ENCODE results near the gene VAMP5. TPM values are rescaled to one million over a fixed set of nuclear protein-coding genes. Genes with fewer than 3 reads are reported as not detected.

VAMP5 gene
- total and polyA plus RNA-seq, 9 of the 15 experiments (the other 6 are each of a cell fraction or from before 2014, with no cell fraction given), result 0.54 to 1.9 (median 1.5) TPM; not detected in 2

GRCh38 chr2:85549095-85549494 lies 35.1 kb upstream of the VAMP5 start:
- no peak for DNase-seq (ENCODE audit: extremely low read depth in 1 of 4, low spot score in 3 of 4)
- Histone ChIP-seq H3K4me3 (no peak overlapping the region), H3K9ac (ENCODE audit: insufficient read depth in 1 of 2, low read depth in 2 of 2, low read length in 2 of 2) (no peak overlapping the region), H2AFZ (ENCODE audit: low read depth, low read length) (no peak overlapping the region), H3K36me3 (ENCODE audit: control insufficient read depth, insufficient read depth, low read length) (peaks cover 69% of the 10 kb centered on the region), H4K20me1 (replicated peaks; ENCODE audit: control insufficient read depth, insufficient read depth, low read length) (peaks cover 6% of the 10 kb centered on the region), H3K9me1 (ENCODE audit: control insufficient read depth, insufficient read depth, low read length) (no peaks in the 10 kb centered on the region), H3K27ac (ENCODE audit: extremely low read depth, low read depth, low read length) (no peak overlapping the region), H3K4me2 (ENCODE audit: insufficient read depth, low read length) (no peak overlapping the region), H3K9me3 (replicated peaks; ENCODE audit: control insufficient read depth, insufficient read depth, low read depth, low read length) (no peaks in the 10 kb centered on the region), H3K27me3 (ENCODE audit: control insufficient read depth in 2 of 2, insufficient read depth in 2 of 2, low read length in 2 of 2) (no peaks in the 10 kb centered on the region), H3K79me2 (ENCODE audit: control insufficient read depth, insufficient read depth, low read length) (0 out of 3 replicates have a peak, but pooled peaks cover 2% of the 10 kb centered on the region), H3K4me1 (replicated peaks in 1 of 2; ENCODE audit: control insufficient read depth in 2 of 2, insufficient read depth in 2 of 2, low read length in 2 of 2) (no peaks in the 10 kb centered on the region; a peak in 1 of 5 replicates)
- ChIA-PET POLR2A (interaction anchor here (0.6 to 24.3 kb wide), 14 partner anchors 4 to 222 kb away, joined by 3 to 1576 read pairs (median 5); partner anchors contain the start of genes CAPG, GGCX, MAT2A and SH2D6), CTCF (ENCODE audit: low intra/inter-chr PET ratio) (interaction anchor here (4.5 kb wide), 1 partner anchor 128 kb away, joined by 63 read pairs; no protein-coding TSS in a partner anchor)
- in situ Hi-C loops (cut with MboI), result no loop called here
- intact Hi-C loops (cut with micrococcal nuclease), result no loop called here
- WGBS (ENCODE audit: insufficient coverage, low coverage, missing lambda C conversion rate), result 91% methylated on average over 10 of the region's 10 CpGs
- FAIRE-seq, result no peak
- BruUV-seq (replicated peaks), result no TSS peak
- ATAC-seq, result no peak
- TF ChIP-seq AFF1 (IDR thresholded peaks at IDR 0.05; ENCODE audit: low read depth in 1 of 2, partially characterized antibody in 2 of 2), result no peak
- no peak for TF ChIP-seq FOXA3 (CRISPR knock-in tag; conservative IDR thresholded peaks at IDR 0.05 in 1 of 2, IDR thresholded peaks at IDR 0.05 in 1 of 2)
- no peak for TF ChIP-seq ZNF766 (CRISPR knock-in tag; conservative IDR thresholded peaks at IDR 0.05)
- no peak for TF ChIP-seq ZNF609 (CRISPR knock-in tag; IDR thresholded peaks at IDR 0.05; ENCODE audit: borderline replicate concordance)
- TF ChIP-seq SFPQ (IDR thresholded peaks at IDR 0.05; ENCODE audit: low read depth, low read length), result no peak
- no peak for TF ChIP-seq HINFP (tag; conservative IDR thresholded peaks at IDR 0.05; ENCODE audit: low read depth)
- TF ChIP-seq CHCHD3 (CRISPR knock-in tag; IDR thresholded peaks at IDR 0.05), result no peak

All from K562 (cell line).